Neuronal stem cell (in vitro differentiated cells): ENCODE results near the gene CCDC124.
A peak's percentile ranks its signal among the peaks of the same experiment; 100 is the strongest.

Source experiments
- DNase-seq: peaks from one replicate; pipeline ENCODE4 v3.0.0-alpha.2; 2013; ENCODE audit warnings: low spot score
- H2AFZ ChIP-seq: one replicate; pipeline ENCODE4 v1.6.1; 2013; ENCODE audit warnings: mild to moderate bottlenecking, low read length, inconsistent platforms
- H2AK5ac ChIP-seq: 2 replicates; pipeline ENCODE4 v1.6.1; 2013; ENCODE audit warnings: low read depth, mild to moderate bottlenecking, inconsistent platforms, low read length, moderate library complexity, mixed read lengths
- H2BK120ac ChIP-seq: 2 replicates; pipeline ENCODE4 v1.6.1; 2013; ENCODE audit warnings: low read depth, mild to moderate bottlenecking, inconsistent platforms, low read length, moderate library complexity, mixed read lengths
- H2BK12ac ChIP-seq: one replicate; pipeline ENCODE4 v1.6.1; 2013; ENCODE audit warnings: low read length, inconsistent platforms
- H2BK15ac ChIP-seq: 2 replicates; pipeline ENCODE4 v1.6.1; 2013; ENCODE audit warnings: mild to moderate bottlenecking, low read length, inconsistent platforms, mixed read lengths
- H2BK5ac ChIP-seq: one replicate; pipeline ENCODE4 v1.6.1; 2013; ENCODE audit warnings: inconsistent platforms, mild to moderate bottlenecking, low read length, moderate library complexity
- H3K14ac ChIP-seq: one replicate; pipeline ENCODE4 v1.6.1; 2013; ENCODE audit warnings: low read length, inconsistent platforms
- H3K18ac ChIP-seq: 2 replicates; pipeline ENCODE4 v1.6.1; 2013; ENCODE audit warnings: low read length, inconsistent platforms
- H3K23ac ChIP-seq: 2 replicates; pipeline ENCODE4 v1.6.1; 2013; ENCODE audit warnings: low read depth, mild to moderate bottlenecking, mixed read lengths, low read length, inconsistent platforms; ENCODE audit not compliant: poor library complexity
- H3K27ac ChIP-seq: replicated peaks from 3 replicates; pipeline ENCODE4 v1.5.1; 2013; ENCODE audit warnings: low read length, inconsistent platforms
- H3K27me3 ChIP-seq, 3 experiments: 2 replicates each; pipeline ENCODE4 v1.6.1; 2013; ENCODE audit warnings: low read length in 3 of 3, mild to moderate bottlenecking in 2 of 3, inconsistent platforms in 1 of 3, low read depth in 1 of 3, mixed read lengths in 1 of 3, moderate library complexity in 1 of 3; ENCODE audit not compliant: control insufficient read depth in 3 of 3, insufficient read depth in 3 of 3
- H3K36me3 ChIP-seq, 2 donors: replicated peaks in 1 of 2; 2 replicates each; pipeline ENCODE4 v1.6.1; 2013; ENCODE audit warnings: low read length in 2 of 2; ENCODE audit not compliant: control insufficient read depth in 2 of 2, insufficient read depth in 2 of 2
- H3K4ac ChIP-seq: 2 replicates; pipeline ENCODE4 v1.6.1; 2013; ENCODE audit warnings: inconsistent platforms, mild to moderate bottlenecking, low read length, moderate library complexity
- H3K4me1 ChIP-seq, 2 donors: 1 replicate in 1 of 2; 2 replicates in 1 of 2; pipeline ENCODE4 v1.6.1; 2013; ENCODE audit warnings: low read length in 2 of 2, low read depth in 1 of 2; ENCODE audit not compliant: control insufficient read depth in 2 of 2, insufficient read depth in 1 of 2
- H3K4me2 ChIP-seq: one replicate; pipeline ENCODE4 v1.6.1; 2013; ENCODE audit warnings: mild to moderate bottlenecking, low read length, inconsistent platforms; ENCODE audit not compliant: insufficient read depth, poor library complexity, severe bottlenecking
- H3K4me3 ChIP-seq, 2 donors: 2 replicates each; pipeline ENCODE4 v1.5.1; 2013; ENCODE audit warnings: low read length in 2 of 2, mild to moderate bottlenecking in 2 of 2, inconsistent platforms in 1 of 2, moderate library complexity in 1 of 2
- H3K79me1 ChIP-seq: one replicate; pipeline ENCODE4 v1.6.1; 2013; ENCODE audit warnings: low read depth, mild to moderate bottlenecking, inconsistent platforms, low read length, moderate library complexity
- H3K9ac ChIP-seq: one replicate; pipeline ENCODE4 v1.6.1; 2013; ENCODE audit warnings: mild to moderate bottlenecking, low read depth, low read length, inconsistent platforms; ENCODE audit not compliant: poor library complexity
- H3K9me3 ChIP-seq, 2 donors: replicated peaks in 1 of 2; 2 replicates each; pipeline versions ENCODE3 to v1.6.1; 2013; ENCODE audit warnings: low read length in 2 of 2, mild to moderate bottlenecking in 2 of 2, inconsistent platforms in 1 of 2, low read depth in 1 of 2, mixed read lengths in 1 of 2, moderate library complexity in 1 of 2; ENCODE audit not compliant: control insufficient read depth in 2 of 2, insufficient read depth in 1 of 2
- H4K8ac ChIP-seq: one replicate; pipeline ENCODE4 v1.6.1; 2013; ENCODE audit warnings: low read depth, mild to moderate bottlenecking, inconsistent platforms, low read length, moderate library complexity
- H4K91ac ChIP-seq: one replicate; pipeline ENCODE4 v1.6.1; 2013; ENCODE audit warnings: low read length, low read depth, mild to moderate bottlenecking, inconsistent platforms; ENCODE audit not compliant: poor library complexity
- WGBS, 2 donors: extraction: QIAGEN DNeasy Blood & Tissue Kit; methylation state at CpG; one replicate each; pipeline ENCODE4 v1.1.7; 2013; ENCODE audit warnings: missing lambda C conversion rate in 2 of 2, mixed read lengths in 1 of 2; ENCODE audit not compliant: insufficient read length in 2 of 2, insufficient replicate concordance in 1 of 2; ENCODE audit errors: extremely low coverage in 2 of 2; 5-methylcytosine and 5-hydroxymethylcytosine counted together

The CCDC124 gene

DNA sequence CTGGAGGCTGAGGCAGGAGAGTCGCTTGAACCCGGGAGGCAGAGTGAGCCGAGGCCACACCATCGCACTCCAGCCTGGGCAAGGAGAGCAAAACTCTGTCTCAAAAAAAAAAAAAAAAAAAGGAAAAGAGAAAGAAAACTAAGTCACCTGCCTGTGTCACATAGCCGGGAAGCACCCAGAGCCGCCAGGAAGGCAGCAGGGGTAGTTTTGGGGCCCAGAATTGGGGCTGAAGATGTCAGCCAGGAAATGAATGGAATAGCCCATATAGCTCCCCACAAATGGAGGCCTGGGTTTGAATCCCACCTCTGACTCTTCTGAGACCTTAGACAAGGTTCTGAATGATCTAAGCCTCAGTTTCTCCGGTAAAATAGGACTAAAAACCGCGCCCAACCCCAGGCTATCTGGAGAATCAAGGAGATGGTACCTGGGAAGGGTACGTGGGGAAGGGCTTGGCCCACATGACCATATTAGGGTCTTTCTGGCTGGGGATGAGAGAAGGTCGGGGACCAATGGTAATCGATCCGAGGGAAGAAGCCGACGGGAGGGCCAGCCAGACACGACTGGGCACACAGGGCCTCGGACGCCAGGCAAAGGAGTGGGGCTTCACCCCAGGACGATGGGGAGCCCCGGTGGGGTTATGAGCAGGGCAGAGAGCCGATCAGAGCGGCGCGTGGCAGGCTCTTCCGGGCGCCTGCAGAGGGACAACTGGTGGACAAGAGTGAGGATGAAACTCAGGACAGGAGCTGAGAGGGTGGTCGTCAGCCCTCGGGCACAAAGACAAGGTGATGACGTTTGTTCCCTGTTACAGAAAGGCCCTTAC lies 14.4 kb downstream of the CCDC124 start:
- Histone ChIP-seq H3K4me3 (peak overlapping the region; percentile 37 to 70), H3K18ac (peak overlapping the region; percentile 95), H3K4me1 (peaks cover 30 to 37% of the 10 kb centered on the region in 2 donors), H2AK5ac (peak overlapping the region; percentile 16), H2BK15ac (peak overlapping the region; percentile 71), H2BK12ac (no peak overlapping the region), H2BK5ac (peak overlapping the region; percentile 56), H2BK120ac (no peak overlapping the region), H3K27me3 (peaks cover 0 to 35% (median 19%) of the 10 kb centered on the region in 3 experiments), H3K14ac (peak overlapping the region; percentile 39), H3K79me1 (peaks cover 3% of the 10 kb centered on the region), H3K4me2 (peak overlapping the region; percentile 76), H3K27ac (peak overlapping the region; percentile 52), H4K8ac (no peak overlapping the region), H3K36me3 (peaks cover 11 to 14% of the 10 kb centered on the region in 2 donors), H3K23ac (no peak overlapping the region), H3K9ac (peak overlapping the region; percentile 78), H3K9me3 (no peaks in the 10 kb centered on the region), H4K91ac (no peak overlapping the region), H2AFZ (peak overlapping the region; percentile 94), H3K4ac (no peak overlapping the region)
- no peak for DNase-seq
- no CpG with 5 or more reads among the region's 29 CpGs for WGBS, 2 donors

DNA sequence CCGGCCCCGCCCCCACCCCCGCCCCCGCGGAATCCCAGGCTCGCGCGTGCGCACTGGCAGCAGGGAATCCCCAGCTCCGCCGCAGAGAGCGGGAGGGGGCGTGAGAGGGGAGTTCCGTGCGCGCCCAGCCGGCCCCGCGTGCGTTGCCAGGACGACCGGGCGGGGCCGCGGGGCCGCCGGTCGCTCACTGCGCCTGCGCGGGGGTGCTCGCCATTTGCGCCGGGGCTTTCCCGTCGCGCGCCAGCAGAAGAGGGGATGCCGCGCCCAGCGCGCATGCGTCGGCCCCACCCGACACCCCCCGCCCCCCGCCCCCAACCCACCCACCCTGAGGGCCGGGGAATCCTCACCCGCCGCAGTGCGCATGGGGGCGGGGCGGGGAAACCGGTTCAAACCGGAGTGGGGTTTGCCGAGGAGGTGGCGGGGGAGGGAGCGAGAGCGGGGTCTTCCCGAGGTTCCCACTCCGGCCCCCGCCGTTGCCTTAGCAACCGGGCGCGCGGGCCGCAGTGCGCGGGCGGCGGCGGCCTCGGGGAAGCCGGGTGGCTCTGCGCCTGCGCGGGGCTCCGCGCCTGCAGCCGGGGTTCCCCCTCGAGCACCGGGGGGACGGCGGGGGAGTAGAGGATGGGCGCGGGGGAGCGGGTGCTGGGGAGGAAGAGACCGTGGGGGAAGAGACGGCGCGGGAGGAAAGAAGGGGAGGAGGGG lies 15.1 kb downstream of the CCDC124 start:
- Histone ChIP-seq H3K18ac (no peak overlapping the region), H2BK5ac (peak overlapping the region; percentile 56), H2AFZ (peak overlapping the region; percentile 94), H3K4ac (no peak overlapping the region), H3K79me1 (peaks cover 3% of the 10 kb centered on the region), H3K23ac (no peak overlapping the region), H4K91ac (no peak overlapping the region), H2BK120ac (no peak overlapping the region), H3K4me1 (peaks cover 35 to 43% of the 10 kb centered on the region in 2 donors), H3K9ac (no peak overlapping the region), H3K36me3 (peaks cover 6 to 11% of the 10 kb centered on the region in 2 donors), H2AK5ac (no peak overlapping the region), H2BK12ac (no peak overlapping the region), H4K8ac (no peak overlapping the region), H3K9me3 (no peaks in the 10 kb centered on the region), H3K14ac (no peak overlapping the region), H3K27ac (no peak overlapping the region), H2BK15ac (peak overlapping the region; percentile 37), H3K27me3 (peaks cover 6 to 43% (median 24%) of the 10 kb centered on the region in 3 experiments), H3K4me2 (peak overlapping the region; percentile 86), H3K4me3 (peak overlapping the region in 1 of 2 donors; percentile 71)
- WGBS, 2 donors, result no CpG with 5 or more reads among the region's 92 CpGs
- DNase-seq, result peak; percentile 97

DNA sequence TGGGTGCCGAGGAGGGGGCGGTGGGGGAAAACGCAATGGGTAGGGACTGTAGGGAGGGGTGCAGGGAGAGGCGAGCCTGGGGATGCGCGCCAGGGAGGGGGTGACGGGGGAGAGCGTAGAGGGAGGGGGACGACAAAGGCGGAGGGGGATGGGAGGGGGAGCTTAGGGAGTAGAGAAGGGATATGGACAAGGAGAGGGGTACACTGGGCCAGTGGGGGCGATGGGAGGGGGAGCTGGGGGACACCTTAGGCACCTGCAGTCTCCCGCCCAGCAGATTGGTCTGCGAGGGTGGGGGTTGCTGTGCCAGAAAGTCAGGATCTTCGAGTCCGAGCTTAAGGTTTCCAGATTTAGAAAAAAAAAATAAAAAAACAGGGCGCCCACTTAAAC lies 15.7 kb downstream of the CCDC124 start:
- Histone ChIP-seq H3K79me1 (peaks cover 3% of the 10 kb centered on the region), H3K4me2 (peak overlapping the region; percentile 86), H4K8ac (no peak overlapping the region), H3K14ac (no peak overlapping the region), H3K4ac (no peak overlapping the region), H3K23ac (no peak overlapping the region), H2BK12ac (no peak overlapping the region), H2AFZ (peak overlapping the region; percentile 93), H3K36me3 (peaks cover 4 to 10% of the 10 kb centered on the region in 2 donors), H4K91ac (no peak overlapping the region), H3K9me3 (no peaks in the 10 kb centered on the region), H3K27me3 (peaks cover 11 to 48% (median 29%) of the 10 kb centered on the region in 3 experiments), H2BK120ac (no peak overlapping the region), H3K9ac (no peak overlapping the region), H3K4me1 (peaks cover 35 to 48% of the 10 kb centered on the region in 2 donors), H2BK5ac (peak overlapping the region; percentile 53), H3K18ac (peak overlapping the region; percentile 83), H2AK5ac (peak overlapping the region; percentile 81), H3K27ac (no peak overlapping the region), H2BK15ac (peak overlapping the region; percentile 37), H3K4me3 (peak overlapping the region; percentile 66 to 71)
- DNase-seq, result no peak
- no CpG with 5 or more reads among the region's 16 CpGs for WGBS, 2 donors
